Measurements from ENCODE around the gene SEC24D.

DNA sequence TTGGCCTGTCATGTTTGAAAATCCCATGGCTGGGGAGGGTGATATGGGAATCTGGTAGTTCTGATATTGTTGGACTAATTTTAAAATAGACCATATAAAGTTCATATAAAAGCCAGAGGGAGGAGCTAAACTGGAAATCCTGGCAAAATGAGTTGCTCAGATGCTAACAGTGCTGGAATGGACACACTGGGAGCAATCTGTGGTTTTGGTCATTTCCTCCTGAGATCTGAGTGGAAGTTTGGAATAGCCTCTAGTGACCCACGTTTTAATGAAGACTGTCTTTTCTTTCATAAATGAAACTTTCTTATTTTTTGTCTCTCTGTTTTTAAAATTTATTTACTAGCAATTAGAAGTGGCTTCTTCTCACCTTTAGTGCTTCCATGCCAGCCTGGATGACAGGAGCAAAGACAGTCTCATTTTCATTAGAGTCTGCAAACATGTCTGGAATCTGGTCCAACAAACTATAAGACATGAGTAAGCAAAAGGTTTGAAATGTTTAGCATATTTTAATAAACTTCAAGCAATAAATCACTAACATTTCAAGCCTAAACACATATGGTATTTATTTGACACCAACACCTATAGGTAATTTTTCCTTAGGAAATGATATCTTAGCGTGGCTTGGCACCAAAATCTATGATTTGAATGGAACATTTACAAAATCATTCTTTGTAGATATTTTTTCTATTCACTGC, 84.2 kb downstream of the SEC24D start:
- no peak for TF ChIP-seq RORB (CRISPR knock-in tag; IDR thresholded peaks at IDR 0.05)
- TF ChIP-seq, protein P1, sequence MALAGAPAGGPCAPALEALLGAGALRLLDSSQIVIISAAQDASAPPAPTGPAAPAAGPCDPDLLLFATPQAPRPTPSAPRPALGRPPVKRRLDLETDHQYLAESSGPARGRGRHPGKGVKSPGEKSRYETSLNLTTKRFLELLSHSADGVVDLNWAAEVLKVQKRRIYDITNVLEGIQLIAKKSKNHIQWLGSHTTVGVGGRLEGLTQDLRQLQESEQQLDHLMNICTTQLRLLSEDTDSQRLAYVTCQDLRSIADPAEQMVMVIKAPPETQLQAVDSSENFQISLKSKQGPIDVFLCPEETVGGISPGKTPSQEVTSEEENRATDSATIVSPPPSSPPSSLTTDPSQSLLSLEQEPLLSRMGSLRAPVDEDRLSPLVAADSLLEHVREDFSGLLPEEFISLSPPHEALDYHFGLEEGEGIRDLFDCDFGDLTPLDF (CRISPR knock-in tag; IDR thresholded peaks at IDR 0.05): no peak
